ENCODE results near the gene MLLT11.

The MLLT11 gene, protein sequence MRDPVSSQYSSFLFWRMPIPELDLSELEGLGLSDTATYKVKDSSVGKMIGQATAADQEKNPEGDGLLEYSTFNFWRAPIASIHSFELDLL

GRCh38 chr1:151060007-151060656 is at the start of gene MLLT11:
TSS of gene MLLT11 (plus strand) at chr1:151060397. CDS start at chr1:151067225, 6,828 bp downstream.
- DNase-seq (ENCODE audit: low spot score): peak; percentile 84

DNA sequence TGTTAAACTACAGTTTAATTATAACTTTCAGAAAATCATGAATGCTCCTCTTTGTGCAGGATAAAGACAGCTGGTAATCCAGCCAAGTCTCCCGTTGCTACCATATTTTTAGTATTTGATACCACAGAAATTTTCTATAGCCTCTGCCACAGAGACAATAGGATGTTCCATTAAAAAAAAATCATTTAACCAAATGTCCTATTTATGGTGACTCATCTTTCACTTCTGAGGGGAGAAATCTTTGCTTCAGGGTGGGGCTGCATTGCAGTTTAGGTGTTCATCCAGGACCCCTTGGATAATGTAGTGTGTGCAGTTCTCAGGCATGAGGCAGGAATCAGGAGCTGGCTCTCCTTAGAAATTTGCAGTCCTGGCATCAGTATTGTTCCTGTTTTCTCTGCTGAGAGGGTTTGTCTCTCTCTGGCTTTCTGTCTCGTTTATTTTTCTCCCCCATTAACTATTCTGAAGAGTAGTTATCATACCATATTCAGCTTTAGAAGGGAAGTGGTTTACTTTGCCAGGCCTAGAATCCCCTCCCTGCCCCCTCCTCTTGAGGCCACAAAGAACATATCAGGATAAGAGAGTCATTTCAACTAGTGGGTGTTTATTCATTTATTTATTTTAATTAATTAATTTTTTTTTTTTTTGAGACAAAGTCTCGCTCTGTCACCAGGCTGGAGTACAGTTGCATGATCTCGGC is 48.9 kb upstream of the MLLT11 start:
- no peak for DNase-seq (ENCODE audit: low spot score)

GRCh38 chr1:151012684-151013471 is 47.3 kb upstream of the MLLT11 start:
- DNase-seq (ENCODE audit: low spot score): no peak

DNA sequence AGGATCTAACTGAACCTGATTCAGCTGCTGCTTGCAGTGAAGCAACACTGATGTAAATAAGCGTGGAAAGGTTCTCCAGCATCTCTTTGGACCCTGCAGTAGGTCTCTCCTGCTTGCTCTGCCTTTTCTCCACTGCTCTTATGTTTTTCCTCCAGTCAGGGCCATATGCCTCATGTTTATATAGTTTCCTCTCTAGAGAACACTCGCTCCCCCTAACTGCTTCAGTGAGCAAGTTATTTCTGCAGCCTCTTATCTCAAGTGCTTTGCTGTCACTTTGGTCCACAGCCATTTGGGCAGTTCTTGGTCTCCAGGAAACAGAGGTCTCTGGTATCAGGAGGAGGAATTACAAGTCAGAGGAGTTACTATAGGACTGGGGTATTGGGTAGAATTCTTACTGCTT is 46.7 kb upstream of the MLLT11 start:
- DNase-seq (ENCODE audit: low spot score): no peak

GRCh38 chr1:151024540-151025146 is 35.6 kb upstream of the MLLT11 start:
- no peak for DNase-seq (ENCODE audit: low spot score)

GRCh38 chr1:151026460-151026859 is 33.7 kb upstream of the MLLT11 start:
- no peak for DNase-seq (ENCODE audit: low spot score)

GRCh38 chr1:151032164-151032563 is 28.0 kb upstream of the MLLT11 start:
- no peak for DNase-seq (ENCODE audit: low spot score)

DNA sequence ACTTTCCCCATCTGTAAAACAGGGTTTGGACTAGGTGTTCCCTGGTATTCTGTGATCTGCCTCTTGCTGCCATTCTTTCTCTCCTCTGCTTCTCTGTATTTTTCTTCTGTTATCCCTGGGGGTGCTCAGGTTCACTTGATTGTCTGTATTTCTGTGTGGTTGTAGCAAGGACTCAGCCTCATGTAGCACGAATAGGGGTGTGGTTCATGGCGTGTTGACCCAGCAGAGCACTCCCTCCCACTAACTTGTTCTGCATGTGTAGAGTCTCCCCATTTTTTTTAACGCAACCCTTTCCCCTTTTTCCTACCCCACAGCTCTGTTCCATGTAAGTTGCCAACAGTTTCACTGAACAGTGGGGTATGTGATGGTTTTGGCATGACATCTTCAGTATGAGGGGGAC is 25.0 kb upstream of the MLLT11 start:
- no peak for DNase-seq (ENCODE audit: low spot score)

- no peak for DNase-seq (ENCODE audit: low spot score)
Observed at GRCh38 chr1:151036356-151036755, 23.8 kb upstream of the MLLT11 start, which contains the start of gene BNIPL. TSS of gene BNIPL (plus strand) at chr1:151036586. CDS start at chr1:151036726, 140 bp downstream.

GRCh38 chr1:151037032-151037431 is 23.2 kb upstream of the MLLT11 start:
- no peak for DNase-seq (ENCODE audit: low spot score)

- DNase-seq (ENCODE audit: low spot score): no peak
Observed at GRCh38 chr1:151039521-151039920, 20.7 kb upstream of the MLLT11 start.

DNA sequence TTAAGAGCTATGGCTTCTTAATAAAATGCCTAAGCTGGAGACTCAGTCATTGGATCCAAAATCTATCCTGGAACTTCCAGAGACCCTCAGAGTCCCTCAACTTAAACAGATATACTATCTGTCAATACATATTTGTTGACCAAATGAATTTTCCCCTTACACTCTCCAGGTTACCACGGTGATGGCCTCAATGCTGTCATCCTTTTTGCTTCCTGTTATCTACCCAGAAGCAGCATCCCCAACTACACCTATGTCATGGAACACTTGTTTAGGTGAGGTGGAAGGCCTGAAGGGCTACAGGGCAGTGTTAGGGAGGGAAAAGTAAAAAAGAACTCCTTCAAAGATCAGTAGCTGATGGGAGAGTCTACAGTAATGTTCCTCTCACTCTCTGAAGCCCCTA is 17.0 kb upstream of the MLLT11 start:
- no peak for DNase-seq (ENCODE audit: low spot score)

DNA sequence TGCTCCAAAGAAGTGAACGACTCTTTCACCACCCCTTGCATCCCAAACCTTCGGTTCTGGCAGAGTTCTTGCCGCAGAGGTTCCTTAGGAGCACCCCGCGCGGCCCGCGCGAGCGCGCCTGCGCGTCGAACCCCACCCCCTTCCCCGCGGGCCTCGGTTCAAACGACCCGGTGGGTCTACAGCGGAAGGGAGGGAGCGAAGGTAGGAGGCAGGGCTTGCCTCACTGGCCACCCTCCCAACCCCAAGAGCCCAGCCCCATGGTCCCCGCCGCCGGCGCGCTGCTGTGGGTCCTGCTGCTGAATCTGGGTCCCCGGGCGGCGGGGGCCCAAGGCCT is 12.6 kb upstream of the MLLT11 start, which contains the start of gene C1orf56:
TSS of gene C1orf56 (plus strand) at position 161 of the 334 bp plus-strand sequence. CDS start at position 258, 97 bp downstream.
- peak; percentile 87 for DNase-seq (ENCODE audit: low spot score)

DNA sequence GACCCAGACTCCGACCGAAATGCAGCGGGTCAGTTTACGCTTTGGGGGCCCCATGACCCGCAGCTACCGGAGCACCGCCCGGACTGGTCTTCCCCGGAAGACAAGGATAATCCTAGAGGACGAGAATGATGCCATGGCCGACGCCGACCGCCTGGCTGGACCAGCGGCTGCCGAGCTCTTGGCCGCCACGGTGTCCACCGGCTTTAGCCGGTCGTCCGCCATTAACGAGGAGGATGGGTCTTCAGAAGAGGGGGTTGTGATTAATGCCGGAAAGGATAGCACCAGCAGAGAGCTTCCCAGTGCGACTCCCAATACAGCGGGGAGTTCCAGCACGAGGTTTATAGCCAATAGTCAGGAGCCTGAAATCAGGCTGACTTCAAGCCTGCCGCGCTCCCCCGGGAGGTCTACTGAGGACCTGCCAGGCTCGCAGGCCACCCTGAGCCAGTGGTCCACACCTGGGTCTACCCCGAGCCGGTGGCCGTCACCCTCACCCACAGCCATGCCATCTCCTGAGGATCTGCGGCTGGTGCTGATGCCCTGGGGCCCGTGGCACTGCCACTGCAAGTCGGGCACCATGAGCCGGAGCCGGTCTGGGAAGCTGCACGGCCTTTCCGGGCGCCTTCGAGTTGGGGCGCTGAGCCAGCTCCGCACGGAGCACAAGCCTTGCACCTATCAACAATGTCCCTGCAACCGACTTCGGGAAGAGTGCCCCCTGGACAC is 12.1 kb upstream of the MLLT11 start:
- peak; percentile 76 for DNase-seq (ENCODE audit: low spot score)

GRCh38 chr1:151048645-151049032 is 11.6 kb upstream of the MLLT11 start:
- no peak for DNase-seq (ENCODE audit: low spot score)

DNA sequence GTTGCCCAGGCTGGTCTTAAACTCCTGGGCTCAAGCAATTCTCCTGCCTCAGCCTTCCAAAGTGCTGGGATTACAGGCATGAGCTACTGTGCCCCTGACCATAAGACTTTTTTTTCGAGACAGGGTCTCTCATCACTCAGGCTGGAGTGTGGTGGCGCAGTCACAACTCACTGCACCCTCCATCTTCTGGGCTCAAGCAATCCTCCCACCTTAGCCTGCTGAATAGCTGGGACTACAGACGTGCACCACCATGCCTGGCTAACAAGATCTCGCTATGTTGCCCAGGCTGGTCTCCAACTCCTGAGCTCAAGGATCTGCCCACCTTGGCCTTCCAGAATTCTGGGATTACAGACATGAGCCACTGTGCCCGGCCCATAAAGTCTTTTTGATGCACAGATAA is 10.7 kb upstream of the MLLT11 start:
- no peak for DNase-seq (ENCODE audit: low spot score)

- DNase-seq (ENCODE audit: low spot score): no peak
Observed at GRCh38 chr1:151050051-151050688, 10.0 kb upstream of the MLLT11 start.

DNA sequence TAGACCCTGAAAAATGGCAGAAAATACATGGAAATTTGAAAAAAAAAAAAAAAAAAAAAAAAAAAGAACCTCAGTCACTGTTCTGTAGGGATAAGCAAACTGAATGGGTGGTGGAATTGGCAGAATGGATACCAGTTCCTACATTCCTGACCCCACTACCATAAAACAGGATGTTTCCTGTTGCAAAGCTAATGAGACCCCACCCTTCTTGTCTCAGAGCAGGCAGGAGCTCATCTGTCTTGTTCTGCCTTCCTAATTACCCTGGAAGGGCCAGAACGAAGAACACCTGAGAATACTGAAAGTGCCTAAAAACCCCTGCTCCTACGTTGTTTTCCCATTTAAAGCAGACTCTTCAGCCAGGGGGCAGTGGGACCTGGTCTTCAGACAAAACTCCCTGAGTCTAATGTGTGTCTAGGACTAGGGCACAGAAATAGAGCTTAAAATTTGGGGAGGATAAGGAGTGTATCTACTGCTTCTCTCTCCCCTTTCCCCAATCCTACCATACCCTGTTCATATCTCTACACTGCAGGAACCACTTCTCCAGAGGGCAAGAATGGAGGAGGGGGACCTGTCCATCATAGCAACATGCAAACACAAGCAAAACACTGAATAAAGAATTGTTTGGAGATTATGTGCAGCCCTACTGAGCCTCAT is 8.7 kb upstream of the MLLT11 start:
- DNase-seq (ENCODE audit: low spot score): no peak

DNA sequence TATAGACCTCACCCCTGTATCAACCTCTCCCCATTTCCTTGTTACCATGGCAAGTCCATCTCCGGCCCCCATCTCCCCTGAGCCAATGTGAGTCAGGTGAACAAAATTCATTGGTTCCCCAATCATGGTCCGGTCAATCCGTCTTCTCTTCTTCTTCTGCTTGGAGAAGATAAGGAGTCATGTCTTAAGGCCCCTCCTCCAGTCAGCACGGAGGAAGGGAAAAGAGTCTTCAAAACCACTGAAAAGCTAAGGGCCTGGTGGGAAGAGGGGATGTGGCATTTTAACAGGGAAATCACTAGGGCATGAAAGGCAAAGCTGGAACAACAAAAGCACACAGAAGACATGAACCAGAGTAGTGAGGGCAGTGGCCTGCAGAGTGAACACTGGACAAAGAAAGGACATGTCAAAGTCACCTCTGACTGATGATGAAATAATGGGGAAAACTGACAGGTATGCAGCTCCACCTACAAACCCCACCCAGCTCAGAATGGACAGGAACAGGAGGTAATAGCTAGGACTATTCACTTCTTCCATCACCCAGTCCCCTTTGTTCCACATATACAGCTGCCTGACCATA is 5.1 kb upstream of the MLLT11 start:
- DNase-seq (ENCODE audit: low spot score): no peak

- no peak for DNase-seq (ENCODE audit: low spot score)
Observed at GRCh38 chr1:151055581-151055980, 4.6 kb upstream of the MLLT11 start.

All from left forelimb (tissue), 1 donor.